Parathyroid adenoma (tissue), 2 donors: ENCODE results near the gene BTN1A1.

Experiments
- H2AFZ ChIP-seq: fragments of 300-600 bp; sonication (generic); one replicate; pipeline ENCODE4 v1.7.0; 2017; ENCODE audit warnings: antibody characterized with exemption, mild to moderate bottlenecking
- H3K27ac ChIP-seq: fragments of 300-600 bp; sonication (generic); one replicate; pipeline ENCODE4 v1.7.0; 2017
- H3K27me3 ChIP-seq: fragments of 300-600 bp; sonication (generic); one replicate; pipeline ENCODE4 v1.7.0; 2017; ENCODE audit warnings: low read length; ENCODE audit not compliant: control insufficient read depth, insufficient read depth
- H3K36me3 ChIP-seq: fragments of 300-600 bp; sonication (generic); one replicate; pipeline ENCODE4 v1.7.0; 2017; ENCODE audit warnings: low read length; ENCODE audit not compliant: control insufficient read depth, insufficient read depth
- H3K4me1 ChIP-seq: fragments of 300-600 bp; sonication (generic); one replicate; pipeline ENCODE4 v1.7.0; 2017; ENCODE audit warnings: control low read depth
- H3K4me2 ChIP-seq: fragments of 300-600 bp; sonication (generic); one replicate; pipeline ENCODE4 v1.7.0; 2017; ENCODE audit warnings: low read length
- H3K4me3 ChIP-seq: fragments of 300-600 bp; sonication (generic); one replicate; pipeline ENCODE4 v1.7.0; 2017; ENCODE audit warnings: low read depth, low read length
- H3K79me2 ChIP-seq: fragments of 300-600 bp; sonication (generic); one replicate; pipeline ENCODE4 v1.7.0; 2017; ENCODE audit warnings: control low read depth
- H3K9ac ChIP-seq: fragments of 300-600 bp; sonication (generic); one replicate; pipeline ENCODE4 v1.7.0; 2017; ENCODE audit warnings: mild to moderate bottlenecking
- H3K9me3 ChIP-seq: fragments of 300-600 bp; sonication (generic); one replicate; pipeline ENCODE4 v1.7.0; 2017; ENCODE audit warnings: low read length; ENCODE audit not compliant: control insufficient read depth
- CTCF ChIP-seq: fragments of 300-600 bp; sonication (generic); IDR thresholded peaks from one replicate; pipeline ENCODE4 v1.7.0; 2017; ENCODE audit warnings: antibody characterized with exemption, mild to moderate bottlenecking
- donor health status: primary hyperparathyroidism.

Gene BTN1A1

GRCh38 chr6:26475823-26476729, 24.0 kb upstream of the BTN1A1 start:
- H3K4me1 ChIP-seq: peaks cover 4% of the 10 kb centered on the region

GRCh38 chr6:26476896-26477295, 23.2 kb upstream of the BTN1A1 start:
- no peak overlapping the region for H2AFZ ChIP-seq
- no peaks in the 10 kb centered on the region for H3K36me3 ChIP-seq
- no peak overlapping the region for H3K4me3 ChIP-seq
- TF ChIP-seq CTCF: no peak
- no peaks in the 10 kb centered on the region for H3K79me2 ChIP-seq
- no peaks in the 10 kb centered on the region for H3K27me3 ChIP-seq
- no peak overlapping the region for H3K9ac ChIP-seq
- no peaks in the 10 kb centered on the region for H3K9me3 ChIP-seq
- H3K4me1 ChIP-seq: peaks cover 4% of the 10 kb centered on the region
- no peak overlapping the region for H3K4me2 ChIP-seq
- no peak overlapping the region for H3K27ac ChIP-seq

More at GRCh38 chr6:26475823-26476729, 24.0 kb upstream of the BTN1A1 start:
- no peak overlapping the region for H2AFZ ChIP-seq
- no peak overlapping the region for H3K27ac ChIP-seq
- no peaks in the 10 kb centered on the region for H3K27me3 ChIP-seq
- no peak for TF ChIP-seq CTCF
- H3K79me2 ChIP-seq: no peaks in the 10 kb centered on the region
- no peaks in the 10 kb centered on the region for H3K9me3 ChIP-seq
- H3K36me3 ChIP-seq: no peaks in the 10 kb centered on the region
- H3K4me2 ChIP-seq: no peak overlapping the region
- no peak overlapping the region for H3K9ac ChIP-seq
- no peak overlapping the region for H3K4me3 ChIP-seq

- Histone ChIP-seq H3K79me2 (no peaks in the 10 kb centered on the region), H3K27ac (no peak overlapping the region)
These were observed 22.7 kb upstream of the BTN1A1 start for GRCh38 chr6:26477426-26477825.

GRCh38 chr6:26478100-26478984, 21.8 kb upstream of the BTN1A1 start:
- no peak for TF ChIP-seq CTCF
- H3K27ac ChIP-seq: no peak overlapping the region
- peaks cover 4% of the 10 kb centered on the region for H3K4me1 ChIP-seq

More at GRCh38 chr6:26477426-26477825, 22.7 kb upstream of the BTN1A1 start:
- H3K36me3 ChIP-seq: no peaks in the 10 kb centered on the region
- TF ChIP-seq CTCF: no peak
- peaks cover 4% of the 10 kb centered on the region for H3K4me1 ChIP-seq
- H3K4me3 ChIP-seq: no peak overlapping the region
- no peak overlapping the region for H3K4me2 ChIP-seq
- H3K27me3 ChIP-seq: no peaks in the 10 kb centered on the region
- H3K9ac ChIP-seq: no peak overlapping the region
- H2AFZ ChIP-seq: no peak overlapping the region
- H3K9me3 ChIP-seq: no peaks in the 10 kb centered on the region

More at GRCh38 chr6:26478100-26478984, 21.8 kb upstream of the BTN1A1 start:
- no peaks in the 10 kb centered on the region for H3K36me3 ChIP-seq
- H3K27me3 ChIP-seq: no peaks in the 10 kb centered on the region
- no peak overlapping the region for H3K4me2 ChIP-seq
- H3K79me2 ChIP-seq: no peaks in the 10 kb centered on the region
- no peak overlapping the region for H2AFZ ChIP-seq
- no peak overlapping the region for H3K4me3 ChIP-seq
- H3K9ac ChIP-seq: no peak overlapping the region
- no peaks in the 10 kb centered on the region for H3K9me3 ChIP-seq
